Adipose tissue (tissue), 3 donors: ENCODE results near the gene FAM163A. TPM values are rescaled to one million over a fixed set of nuclear protein-coding genes. Genes with fewer than 3 reads are reported as not detected.
"Not testable (repeated sequence)": the region's sequence is repeated elsewhere in the genome, so short reads cannot be mapped to it uniquely, and the experiment has no call there.

Experiments used
- H3K27ac ChIP-seq: one replicate; pipeline ENCODE4 v1.5.1; 2013; ENCODE audit warnings: low read depth, low read length
- WGBS, 3 donors: extraction: QIAGEN DNeasy Blood & Tissue Kit; methylation state at CpG; one replicate each; pipeline ENCODE4 v1.1.7; 2013; 5-methylcytosine and 5-hydroxymethylcytosine counted together
- polyA plus RNA-seq, 3 donors: library from polyadenylated mRNA; stranded (reverse); fragments of 200-250 nt; gene quantifications; one replicate each; pipeline ENCODE4 v1.2.3, GENCODE V29; 2013
- donor health status: healthy with polysubstance abuse.
- donor health status: Bipolar disorder and iron deficiency.
- donor health status: healthy.

The FAM163A gene
- polyA plus RNA-seq, 3 donors = 0.05 to 0.22 (median 0.06) TPM

- WGBS, 3 donors = 80 to 85% (median 83%) methylated on average over 2 of the region's 2 CpGs
- no peak overlapping the region for H3K27ac ChIP-seq
These were observed 36.7 kb downstream of the FAM163A start for GRCh38 chr1:179779645-179780272.

- H3K27ac ChIP-seq = no peak overlapping the region
- WGBS, 3 donors = 65 to 88% (median 67%) methylated on average over 10 of the region's 10 CpGs
These were observed 38.9 kb downstream of the FAM163A start for GRCh38 chr1:179781962-179782361.

- no peak overlapping the region for H3K27ac ChIP-seq
- WGBS, 3 donors = 64 to 73% (median 66%) methylated on average over 4 of the region's 4 CpGs
These were observed 41.9 kb downstream of the FAM163A start for GRCh38 chr1:179785031-179785431.

GRCh38 chr1:179785728-179786127 is 42.6 kb downstream of the FAM163A start:
- WGBS, 3 donors = 53 to 75% (median 63%) methylated on average over 2 of the region's 2 CpGs
- H3K27ac ChIP-seq = no peak overlapping the region

- H3K27ac ChIP-seq = no peak overlapping the region
- WGBS, 3 donors = 75 to 81% (median 79%) methylated on average over 13 of the region's 13 CpGs
These were observed 44.0 kb downstream of the FAM163A start for GRCh38 chr1:179786815-179787685.

- H3K27ac ChIP-seq = no peak overlapping the region
- 61 to 69% (median 66%) methylated on average over 6 of the region's 6 CpGs for WGBS, 3 donors
These were observed 45.2 kb downstream of the FAM163A start for GRCh38 chr1:179788259-179788658.

- H3K27ac ChIP-seq = no peak overlapping the region
- 93 to 96% (median 93%) methylated on average over 4 of the region's 4 CpGs for WGBS, 3 donors
These were observed 50.2 kb downstream of the FAM163A start for GRCh38 chr1:179793281-179793680.

- WGBS, 3 donors = 86 to 97% (median 89%) methylated on average over 1 of the region's 1 CpG
- no peak overlapping the region for H3K27ac ChIP-seq
These were observed 51.1 kb downstream of the FAM163A start for GRCh38 chr1:179794146-179794545.

GRCh38 chr1:179794669-179795068 is 51.6 kb downstream of the FAM163A start:
- H3K27ac ChIP-seq = no peak overlapping the region
- 21 to 27% (median 25%) methylated on average over 4 of the region's 4 CpGs for WGBS, 3 donors

GRCh38 chr1:179798213-179798863 is 55.2 kb downstream of the FAM163A start:
- no peak overlapping the region for H3K27ac ChIP-seq
- WGBS, 3 donors = 79 to 89% (median 88%) methylated on average over 10 of the region's 10 CpGs

- WGBS, 3 donors = 94 to 97% (median 95%) methylated on average over 6 of the region's 6 CpGs
- no peak overlapping the region for H3K27ac ChIP-seq
These were observed 55.9 kb downstream of the FAM163A start for GRCh38 chr1:179798864-179799516.

GRCh38 chr1:179800481-179800880 is 57.4 kb downstream of the FAM163A start:
- WGBS, 3 donors = 92 to 93% (median 93%) methylated on average over 4 of the region's 4 CpGs
- no peak overlapping the region for H3K27ac ChIP-seq

- no peak overlapping the region for H3K27ac ChIP-seq
- 54 to 86% (median 68%) methylated on average over 6 of the region's 6 CpGs for WGBS, 3 donors
These were observed 60.0 kb downstream of the FAM163A start for GRCh38 chr1:179803104-179803503.

GRCh38 chr1:179803918-179804317 is 60.8 kb downstream of the FAM163A start:
- 83 to 100% (median 92%) methylated on average over 1 of the region's 1 CpG for WGBS, 3 donors

GRCh38 chr1:179804417-179804816 is 61.3 kb downstream of the FAM163A start:
- 95 to 99% (median 96%) methylated on average over 2 of the region's 2 CpGs for WGBS, 3 donors
- H3K27ac ChIP-seq = not testable (repeated sequence)

More at GRCh38 chr1:179803918-179804317, 60.8 kb downstream of the FAM163A start:
- H3K27ac ChIP-seq = no peak overlapping the region

GRCh38 chr1:179805291-179806195 is 62.5 kb downstream of the FAM163A start:
- no peak overlapping the region for H3K27ac ChIP-seq
- 90 to 94% (median 93%) methylated on average over 19 of the region's 19 CpGs for WGBS, 3 donors

- H3K27ac ChIP-seq = no peak overlapping the region
- 70 to 75% (median 73%) methylated on average over 4 of the region's 4 CpGs for WGBS, 3 donors
These were observed 63.2 kb downstream of the FAM163A start for GRCh38 chr1:179806333-179806732.

GRCh38 chr1:179807291-179807690 is 64.2 kb downstream of the FAM163A start:
- WGBS, 3 donors = 86 to 92% (median 87%) methylated on average over 9 of the region's 9 CpGs
- no peak overlapping the region for H3K27ac ChIP-seq
